HG03378 (cell line): ENCODE results near the gene CAMTA1.

Experiments used
- ATAC-seq: cut with Tn5 transposase; IDR thresholded peaks from one replicate; pipeline ENCODE4 v1.9.1; 2021; ENCODE audit warnings: mild to moderate bottlenecking, moderate library complexity; ENCODE audit not compliant: unreplicated experiment

Gene CAMTA1

GRCh38 chr1:7220007-7220406, 434.8 kb downstream of the CAMTA1 start:
- no peak for ATAC-seq

- no peak for ATAC-seq
Observed at GRCh38 chr1:7220712-7221252, 435.5 kb downstream of the CAMTA1 start.

- ATAC-seq, result no peak
Observed at GRCh38 chr1:7221826-7222694, 436.8 kb downstream of the CAMTA1 start.

GRCh38 chr1:7222695-7223015, 437.4 kb downstream of the CAMTA1 start:
- no peak for ATAC-seq

- ATAC-seq, result no peak
Observed at GRCh38 chr1:7223334-7224080, 438.3 kb downstream of the CAMTA1 start.

GRCh38 chr1:7224081-7224534, 438.9 kb downstream of the CAMTA1 start:
- no peak for ATAC-seq

- no peak for ATAC-seq
Observed at GRCh38 chr1:7224644-7225043, 439.4 kb downstream of the CAMTA1 start.

GRCh38 chr1:7225711-7226505, 440.7 kb downstream of the CAMTA1 start:
- no peak for ATAC-seq

GRCh38 chr1:7227654-7228053, 442.4 kb downstream of the CAMTA1 start:
- no peak for ATAC-seq

- ATAC-seq, result no peak
Observed at GRCh38 chr1:7228252-7228961, 443.2 kb downstream of the CAMTA1 start.

- ATAC-seq, result no peak
Observed at GRCh38 chr1:7229186-7229585, 443.9 kb downstream of the CAMTA1 start.

GRCh38 chr1:7229696-7230631, 444.7 kb downstream of the CAMTA1 start:
- ATAC-seq, result no peak

- no peak for ATAC-seq
Observed at GRCh38 chr1:7232441-7233236, 447.4 kb downstream of the CAMTA1 start.

GRCh38 chr1:7233237-7233540, 447.9 kb downstream of the CAMTA1 start:
- no peak for ATAC-seq

GRCh38 chr1:7233646-7234470, 448.6 kb downstream of the CAMTA1 start:
- no peak for ATAC-seq

GRCh38 chr1:7234471-7234755, 449.2 kb downstream of the CAMTA1 start:
- ATAC-seq, result no peak

GRCh38 chr1:7235871-7236517, 450.7 kb downstream of the CAMTA1 start:
- ATAC-seq, result no peak
